GM12872 (cell line): ENCODE measurements around the gene IFT27.

ENCODE experiments used
- TF ChIP-seq, protein P1 (sequence below): IDR thresholded peaks from 3 replicates; pipeline ENCODE4 v1.5.1; 2011; ENCODE audit warnings: low read depth, mild to moderate bottlenecking, low read length, moderate library complexity; ENCODE audit not compliant: insufficient read depth

Gene IFT27

DNA sequence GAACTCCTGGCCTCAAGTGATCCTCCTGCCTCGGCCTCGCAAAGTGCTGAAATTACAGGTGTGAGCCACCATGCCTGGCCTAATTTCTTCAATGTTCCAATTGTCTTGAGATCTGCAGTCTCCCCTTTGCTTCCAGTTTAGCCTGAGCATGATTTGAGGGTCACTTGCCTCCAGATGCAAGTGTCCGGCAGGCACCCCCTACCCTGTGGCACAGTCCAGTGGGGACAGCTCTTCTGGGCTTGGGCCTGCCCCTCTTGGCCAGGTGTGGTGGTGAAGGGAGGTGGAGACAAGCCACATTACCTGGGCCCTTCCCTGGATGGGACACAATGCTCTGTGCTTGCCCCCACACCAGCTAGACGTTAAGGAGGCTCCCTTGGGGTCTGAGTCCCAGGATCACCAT lies 51.1 kb downstream of the IFT27 start:
- TF ChIP-seq, protein P1, sequence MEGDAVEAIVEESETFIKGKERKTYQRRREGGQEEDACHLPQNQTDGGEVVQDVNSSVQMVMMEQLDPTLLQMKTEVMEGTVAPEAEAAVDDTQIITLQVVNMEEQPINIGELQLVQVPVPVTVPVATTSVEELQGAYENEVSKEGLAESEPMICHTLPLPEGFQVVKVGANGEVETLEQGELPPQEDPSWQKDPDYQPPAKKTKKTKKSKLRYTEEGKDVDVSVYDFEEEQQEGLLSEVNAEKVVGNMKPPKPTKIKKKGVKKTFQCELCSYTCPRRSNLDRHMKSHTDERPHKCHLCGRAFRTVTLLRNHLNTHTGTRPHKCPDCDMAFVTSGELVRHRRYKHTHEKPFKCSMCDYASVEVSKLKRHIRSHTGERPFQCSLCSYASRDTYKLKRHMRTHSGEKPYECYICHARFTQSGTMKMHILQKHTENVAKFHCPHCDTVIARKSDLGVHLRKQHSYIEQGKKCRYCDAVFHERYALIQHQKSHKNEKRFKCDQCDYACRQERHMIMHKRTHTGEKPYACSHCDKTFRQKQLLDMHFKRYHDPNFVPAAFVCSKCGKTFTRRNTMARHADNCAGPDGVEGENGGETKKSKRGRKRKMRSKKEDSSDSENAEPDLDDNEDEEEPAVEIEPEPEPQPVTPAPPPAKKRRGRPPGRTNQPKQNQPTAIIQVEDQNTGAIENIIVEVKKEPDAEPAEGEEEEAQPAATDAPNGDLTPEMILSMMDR, result no peak

DNA sequence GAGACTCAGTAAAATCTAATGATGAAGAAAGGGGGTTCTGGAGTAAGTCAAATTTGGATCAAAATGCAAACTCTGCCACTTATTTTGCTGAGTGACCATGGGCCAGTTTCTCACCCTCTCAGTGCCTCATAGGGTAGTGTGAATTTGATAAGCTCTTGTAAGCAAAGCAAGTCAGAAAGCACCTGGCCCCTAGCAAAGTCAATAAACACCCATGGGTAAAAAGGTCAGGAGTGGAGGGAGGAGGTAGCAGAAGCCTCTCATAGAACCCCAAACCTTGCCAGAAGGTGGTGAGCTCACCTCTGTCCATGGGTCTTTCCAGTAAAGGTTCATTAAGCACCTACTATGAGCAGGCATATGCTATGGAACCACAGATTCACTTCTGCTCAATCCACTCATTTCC lies 53.9 kb downstream of the IFT27 start:
- TF ChIP-seq, protein P1, result no peak

DNA sequence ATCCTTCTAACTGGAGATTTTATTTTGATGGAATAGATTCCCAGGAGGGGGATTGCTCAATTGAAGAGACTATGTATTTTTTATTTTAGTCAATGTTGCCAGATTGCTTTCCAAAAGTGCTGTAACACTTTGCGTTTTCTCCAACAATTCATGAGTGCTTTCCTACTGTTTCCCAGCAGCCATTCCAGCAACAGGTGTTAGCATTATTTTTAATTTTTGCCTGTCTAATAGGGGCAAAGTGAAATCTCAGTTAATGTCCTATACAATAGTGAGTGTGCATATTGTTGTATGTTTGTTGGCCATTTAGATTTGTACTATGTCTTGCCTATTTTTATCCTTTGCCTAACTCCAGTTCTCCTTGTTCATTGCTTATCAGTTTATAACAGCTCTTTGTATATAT lies 60.3 kb downstream of the IFT27 start:
- TF ChIP-seq, protein P1, result no peak

DNA sequence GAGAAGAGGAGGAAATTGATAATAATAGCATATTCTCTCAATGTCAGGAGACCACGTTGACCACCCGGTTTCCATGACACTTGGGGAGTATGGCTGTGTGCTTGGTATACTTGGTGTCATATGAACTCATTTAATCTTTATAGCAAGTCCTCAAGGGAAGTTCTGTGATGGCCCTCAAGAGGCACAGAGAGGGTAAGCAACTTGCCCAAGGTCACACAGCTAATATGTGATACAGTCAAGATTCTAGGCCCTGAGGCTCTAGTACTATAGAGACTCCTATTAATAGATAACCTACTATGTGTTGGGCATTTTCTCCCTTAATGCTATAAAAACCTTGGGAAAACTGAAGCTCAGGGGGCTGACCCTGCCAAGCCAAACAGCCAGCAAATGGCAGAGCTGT lies 61.8 kb downstream of the IFT27 start:
- TF ChIP-seq, protein P1, result no peak

DNA sequence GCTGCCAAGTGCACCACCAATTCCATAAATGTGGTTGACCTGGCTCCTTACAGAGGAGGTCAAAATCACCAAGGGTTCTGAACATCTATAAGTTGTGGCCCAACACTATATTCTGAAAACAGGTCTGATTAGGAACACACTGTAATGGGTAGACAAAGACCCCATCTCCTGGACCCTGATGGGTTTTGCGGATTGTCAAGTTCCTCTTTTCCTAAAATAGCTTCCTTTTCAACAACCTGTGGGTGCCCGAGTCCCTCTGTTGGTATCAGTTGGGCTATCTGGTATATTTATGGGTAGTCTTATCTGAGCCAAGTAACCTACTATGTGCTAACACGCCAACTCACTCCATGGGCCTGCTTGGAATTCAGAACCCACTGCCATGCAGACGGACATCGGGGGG lies 62.5 kb downstream of the IFT27 start:
- TF ChIP-seq, protein P1, result no peak
